ENCODE results near the gene PSMD8.
A peak's percentile ranks its signal among the peaks of the same experiment; 100 is the strongest.

Gene PSMD8

DNA sequence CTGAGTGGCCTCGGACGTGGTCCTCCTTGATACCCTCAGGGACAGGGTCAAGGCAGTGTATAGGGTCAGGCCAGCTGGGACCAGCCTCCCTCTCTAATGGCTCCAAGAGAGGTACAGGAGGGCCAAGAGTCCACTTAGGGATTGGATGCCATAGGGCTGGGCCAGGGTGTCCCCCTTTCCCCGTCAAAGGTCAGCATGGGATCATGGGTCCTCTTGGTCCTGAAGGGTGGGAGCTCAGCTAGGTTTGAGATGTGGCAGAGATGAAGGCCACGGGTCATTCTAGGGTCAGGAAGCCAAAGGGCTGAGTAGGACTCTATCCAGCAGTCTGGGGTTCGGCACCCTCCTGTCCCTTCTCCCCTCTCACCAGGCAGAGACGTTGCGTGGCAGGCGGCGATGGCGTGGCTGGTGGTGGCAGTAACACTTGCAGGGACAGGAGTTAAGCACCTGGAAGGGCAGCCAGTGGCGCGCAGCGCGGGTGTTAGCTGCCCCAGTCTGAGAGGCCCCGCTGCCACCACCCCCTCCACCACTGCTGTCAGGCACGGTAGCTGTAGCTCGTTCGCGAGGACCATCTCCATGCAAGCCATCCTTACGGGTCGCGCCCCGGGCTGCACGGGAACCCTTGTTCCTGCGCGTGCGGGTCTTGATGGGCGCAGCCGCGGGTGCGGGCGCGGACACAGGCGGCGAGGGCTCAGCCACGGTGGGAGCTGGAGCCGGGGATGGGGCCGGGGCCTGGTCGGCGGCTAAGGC, 10.9 kb downstream of the PSMD8 start:
- Histone ChIP-seq H3K27ac (ENCODE audit: low read depth, low read length) (no peak overlapping the region), H3K27me3 (ENCODE audit: control insufficient read depth in 5 of 5, insufficient read depth in 4 of 5, low read length in 5 of 5) (peaks cover 0 to 15% (median 3%) of the 10 kb centered on the region in 5 donors), H3K4me1 (ENCODE audit: control insufficient read depth in 5 of 5, insufficient read depth in 5 of 5, low read length in 5 of 5) (peaks cover 0 to 36% (median 35%) of the 10 kb centered on the region in 5 donors), H3K36me3 (ENCODE audit: control insufficient read depth in 5 of 5, insufficient read depth in 5 of 5, low read length in 5 of 5) (peaks cover 0 to 50% (median 41%) of the 10 kb centered on the region in 5 donors), H3K9ac (ENCODE audit: low read length in 5 of 5) (no peak overlapping the region), H3K4me3 (ENCODE audit: low read depth in 1 of 5, low read length in 5 of 5) (no peak overlapping the region), H3K9me3 (ENCODE audit: control insufficient read depth in 5 of 5, low read length in 5 of 5) (no peaks in the 10 kb centered on the region)

DNA sequence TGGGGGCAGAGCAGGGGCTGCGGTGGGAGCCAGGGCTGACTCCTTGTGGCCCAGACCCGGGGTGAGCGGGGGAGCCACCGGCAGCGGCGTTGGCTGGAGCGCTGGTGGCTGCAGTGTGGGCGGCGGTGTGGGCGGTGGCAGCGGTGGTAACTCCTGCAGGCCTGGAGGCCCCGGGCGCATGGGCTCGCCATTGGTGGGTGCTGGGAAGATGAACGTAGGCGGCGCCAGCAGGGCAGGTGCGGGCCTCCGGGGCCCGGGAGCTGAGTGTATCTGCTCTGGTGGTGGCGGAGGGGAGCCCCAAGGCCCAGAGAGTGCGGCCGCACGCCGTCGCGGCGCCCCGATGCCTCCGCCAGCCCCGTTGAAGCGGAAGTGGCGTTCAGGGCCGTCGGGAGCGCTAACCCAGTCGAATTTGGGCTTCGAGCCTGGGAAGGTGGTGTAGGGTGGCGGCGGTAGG, 11.5 kb downstream of the PSMD8 start:
- H3K4me3 ChIP-seq (ENCODE audit: low read depth in 1 of 5, low read length in 5 of 5) = no peak overlapping the region
- H3K4me1 ChIP-seq (ENCODE audit: control insufficient read depth in 5 of 5, insufficient read depth in 5 of 5, low read length in 5 of 5) = peaks cover 0 to 36% (median 35%) of the 10 kb centered on the region in 5 donors

DNA sequence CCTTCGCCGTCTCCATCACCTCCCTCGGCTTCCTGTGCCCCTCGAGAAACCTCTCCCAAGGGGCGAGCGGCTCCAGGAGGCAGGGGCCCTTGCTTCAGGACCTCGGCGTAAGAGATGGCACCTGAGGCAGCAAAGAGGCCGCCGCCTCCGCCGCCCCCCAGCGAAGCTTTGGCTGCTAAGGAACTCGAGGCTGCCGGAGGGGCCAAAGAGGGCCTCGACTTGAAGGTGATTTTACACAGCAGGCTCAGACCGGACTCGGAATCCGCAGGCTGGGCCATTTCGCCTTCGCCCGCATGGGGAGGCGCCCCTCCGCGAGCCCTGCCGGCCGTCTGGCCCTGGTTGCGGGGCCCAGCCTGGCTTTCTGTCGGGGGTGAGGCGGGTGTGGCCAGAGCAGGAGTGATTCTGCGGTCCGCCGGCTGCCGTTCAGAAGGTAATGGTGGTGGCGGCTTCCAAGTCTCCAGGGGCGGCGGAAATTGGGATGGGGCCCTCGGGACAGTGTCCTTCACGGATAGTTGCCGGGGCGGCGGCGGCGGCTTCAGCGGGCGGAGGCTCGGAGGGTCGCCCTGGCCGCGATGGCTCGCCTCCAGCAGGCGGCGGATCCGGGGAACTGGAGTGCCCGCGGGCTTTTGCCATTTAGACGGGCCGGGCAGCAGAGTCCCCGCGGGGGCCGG, 12.1 kb downstream of the PSMD8 start:
- Histone ChIP-seq H3K4me3 (ENCODE audit: low read depth in 1 of 5, low read length in 5 of 5) (peak overlapping the region in 2 of 5 donors; percentile 42 to 66), H3K36me3 (ENCODE audit: control insufficient read depth in 5 of 5, insufficient read depth in 5 of 5, low read length in 5 of 5) (peaks cover 0 to 38% (median 29%) of the 10 kb centered on the region in 5 donors)

More for the DNA sequence above, 11.5 kb downstream of the PSMD8 start:
- H3K27me3 ChIP-seq (ENCODE audit: control insufficient read depth in 5 of 5, insufficient read depth in 4 of 5, low read length in 5 of 5) = peaks cover 0 to 15% (median 3%) of the 10 kb centered on the region in 5 donors
- H3K9ac ChIP-seq (ENCODE audit: low read length in 5 of 5) = no peak overlapping the region
- peaks cover 0 to 44% (median 35%) of the 10 kb centered on the region in 5 donors for H3K36me3 ChIP-seq (ENCODE audit: control insufficient read depth in 5 of 5, insufficient read depth in 5 of 5, low read length in 5 of 5)
- H3K9me3 ChIP-seq (ENCODE audit: control insufficient read depth in 5 of 5, low read length in 5 of 5) = no peaks in the 10 kb centered on the region
- no peak overlapping the region for H3K27ac ChIP-seq (ENCODE audit: low read depth, low read length)

DNA sequence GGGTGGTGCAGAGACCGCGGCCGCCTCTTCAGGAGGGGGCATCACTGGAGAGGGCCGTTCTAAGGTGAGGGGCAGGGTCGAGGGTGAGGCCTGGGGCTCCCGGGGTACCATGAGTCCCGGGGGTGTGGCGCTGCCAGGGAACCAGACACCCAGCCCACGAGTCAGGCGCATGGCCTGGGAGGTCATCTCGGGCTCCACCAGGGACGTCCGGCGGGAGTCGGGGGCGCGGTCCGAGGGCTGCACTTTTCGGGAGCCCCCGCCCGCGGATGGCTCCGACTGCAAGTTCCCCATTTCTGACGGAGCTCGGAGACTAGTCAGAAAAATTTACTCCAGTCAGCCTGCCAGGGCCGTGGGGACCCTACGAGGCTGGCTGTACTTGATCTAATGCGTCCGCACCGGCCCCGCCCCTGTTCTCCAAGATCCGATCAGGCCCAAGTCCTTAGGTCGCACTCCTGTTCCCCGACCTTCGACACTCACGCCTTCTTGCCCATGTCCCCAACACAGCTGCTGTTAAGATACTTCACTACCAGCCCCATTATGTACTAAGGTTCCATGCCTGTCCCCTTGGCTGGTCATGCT, 12.7 kb downstream of the PSMD8 start:
- Histone ChIP-seq H3K9ac (ENCODE audit: low read length in 5 of 5) (peak overlapping the region in 3 of 5 donors; percentile 45 to 56 (median 48)), H3K4me1 (ENCODE audit: control insufficient read depth in 5 of 5, insufficient read depth in 5 of 5, low read length in 5 of 5) (peaks cover 0 to 36% (median 35%) of the 10 kb centered on the region in 5 donors), H3K27ac (ENCODE audit: low read depth, low read length) (no peak overlapping the region)

More for the DNA sequence above, 12.1 kb downstream of the PSMD8 start:
- H3K27ac ChIP-seq (ENCODE audit: low read depth, low read length) = no peak overlapping the region
- H3K9me3 ChIP-seq (ENCODE audit: control insufficient read depth in 5 of 5, low read length in 5 of 5) = no peaks in the 10 kb centered on the region
- no peak overlapping the region for H3K9ac ChIP-seq (ENCODE audit: low read length in 5 of 5)
- peaks cover 0 to 12% (median 3%) of the 10 kb centered on the region in 5 donors for H3K27me3 ChIP-seq (ENCODE audit: control insufficient read depth in 5 of 5, insufficient read depth in 4 of 5, low read length in 5 of 5)
- peaks cover 0 to 36% (median 35%) of the 10 kb centered on the region in 5 donors for H3K4me1 ChIP-seq (ENCODE audit: control insufficient read depth in 5 of 5, insufficient read depth in 5 of 5, low read length in 5 of 5)

DNA sequence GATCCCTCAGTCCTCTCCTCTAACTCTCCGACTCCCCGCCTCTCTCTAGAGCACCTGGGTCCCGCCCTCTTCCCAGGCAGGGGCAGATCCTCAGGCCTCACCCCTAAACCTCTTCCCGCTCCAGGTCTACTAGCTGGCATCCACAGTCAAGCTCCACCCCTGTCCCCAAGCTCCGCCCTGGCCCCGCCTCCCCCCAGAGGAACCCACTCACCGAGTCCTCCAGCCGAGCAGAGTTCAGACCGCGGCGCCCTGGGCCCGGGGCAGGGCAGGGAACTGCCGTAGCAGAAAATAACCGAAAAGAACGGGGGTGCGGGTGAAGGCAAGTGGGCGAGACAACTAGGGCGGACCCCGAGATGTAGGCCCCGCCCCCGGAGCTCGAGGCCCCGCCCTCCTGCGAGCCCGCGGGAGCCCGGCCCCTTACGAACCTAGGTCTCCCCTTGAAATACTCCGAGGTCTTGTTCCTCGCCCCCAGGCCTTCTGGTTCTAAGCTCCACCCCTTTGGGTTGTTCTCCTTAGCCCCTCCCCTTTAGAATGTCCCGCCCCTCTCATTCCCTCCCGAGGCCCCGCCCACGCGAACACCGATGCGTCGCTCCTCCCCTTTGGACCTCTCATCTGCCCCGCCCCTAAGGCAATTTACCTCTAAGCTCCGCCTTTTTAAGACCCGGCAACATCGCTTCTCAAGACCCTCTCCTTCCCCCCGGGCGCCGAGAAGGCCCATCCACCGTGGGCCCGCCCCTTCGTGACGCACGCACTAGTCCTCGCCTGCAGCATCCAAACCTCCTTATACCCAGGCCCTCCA, 13.4 kb downstream of the PSMD8 start, which contains the start of gene GGN:
Gene GGN (minus strand): TSS at position 485 of the 799 bp plus-strand sequence. CDS start 773 bp downstream, outside the sequence.
- H3K4me1 ChIP-seq (ENCODE audit: control insufficient read depth in 5 of 5, insufficient read depth in 5 of 5, low read length in 5 of 5) = peaks cover 0 to 36% (median 35%) of the 10 kb centered on the region in 5 donors
- peak within 1 kb of the TSS; percentile 42 to 67 (median 54) for H3K4me3 ChIP-seq (ENCODE audit: low read depth in 1 of 5, low read length in 5 of 5)
- peaks cover 0 to 12% (median 2%) of the 10 kb centered on the region in 5 donors for H3K27me3 ChIP-seq (ENCODE audit: control insufficient read depth in 5 of 5, insufficient read depth in 4 of 5, low read length in 5 of 5)
- peaks cover 0 to 25% (median 18%) of the 10 kb centered on the region in 5 donors for H3K36me3 ChIP-seq (ENCODE audit: control insufficient read depth in 5 of 5, insufficient read depth in 5 of 5, low read length in 5 of 5)
- no peak within 1 kb of the TSS for H3K27ac ChIP-seq (ENCODE audit: low read depth, low read length)
- H3K9me3 ChIP-seq (ENCODE audit: control insufficient read depth in 5 of 5, low read length in 5 of 5) = no peaks in the 10 kb centered on the region
- peak within 1 kb of the TSS in 3 of 5 donors; percentile 45 to 56 (median 48) for H3K9ac ChIP-seq (ENCODE audit: low read length in 5 of 5)

More for the DNA sequence above, 12.7 kb downstream of the PSMD8 start:
- Histone ChIP-seq H3K9me3 (ENCODE audit: control insufficient read depth in 5 of 5, low read length in 5 of 5) (no peaks in the 10 kb centered on the region), H3K36me3 (ENCODE audit: control insufficient read depth in 5 of 5, insufficient read depth in 5 of 5, low read length in 5 of 5) (peaks cover 0 to 32% (median 23%) of the 10 kb centered on the region in 5 donors), H3K4me3 (ENCODE audit: low read depth in 1 of 5, low read length in 5 of 5) (peak overlapping the region; percentile 42 to 67 (median 54)), H3K27me3 (ENCODE audit: control insufficient read depth in 5 of 5, insufficient read depth in 4 of 5, low read length in 5 of 5) (peaks cover 0 to 12% (median 2%) of the 10 kb centered on the region in 5 donors)

DNA sequence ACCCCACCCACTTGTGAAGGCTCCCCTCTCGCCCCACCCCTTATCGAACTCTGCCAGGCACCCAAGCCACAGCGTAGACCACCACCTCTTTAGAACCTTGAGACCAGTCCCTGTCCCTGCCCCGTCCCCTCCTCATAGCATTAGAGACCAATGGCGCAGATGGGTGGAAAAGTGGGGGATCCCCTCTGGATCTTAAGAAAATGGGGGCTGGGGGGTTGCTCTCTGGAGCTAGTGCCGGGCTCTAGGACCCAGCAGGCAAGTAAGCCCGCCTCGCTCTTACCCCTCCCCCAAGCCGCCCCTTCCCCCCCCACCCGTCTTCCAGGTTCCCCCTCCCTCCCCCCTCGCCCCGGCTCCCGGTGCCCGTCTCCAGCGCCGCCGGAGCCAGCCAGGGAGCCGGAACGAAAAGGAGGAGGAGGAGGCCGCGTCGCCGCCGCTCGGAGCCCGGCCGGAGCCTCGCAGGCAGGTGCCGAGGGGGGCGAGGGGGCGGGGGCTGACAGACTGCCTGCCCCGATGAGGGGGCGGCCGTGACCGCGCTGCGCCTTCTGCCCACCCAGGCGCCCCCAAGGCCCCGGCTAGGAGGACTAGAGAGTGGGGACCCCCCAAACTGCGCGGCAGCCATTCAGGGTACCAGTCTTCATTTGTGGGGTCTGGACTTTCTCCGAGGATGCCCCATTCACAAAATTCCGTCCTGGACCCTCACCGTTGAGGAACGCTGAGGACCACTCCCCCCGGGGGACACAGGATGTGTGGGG, 14.2 kb downstream of the PSMD8 start, which contains the start of gene SPRED3:
Gene SPRED3 (plus strand): TSS at position 349 of the 752 bp plus-strand sequence. CDS start 1,606 bp downstream, outside the sequence.
- H3K27me3 ChIP-seq (ENCODE audit: control insufficient read depth in 5 of 5, insufficient read depth in 4 of 5, low read length in 5 of 5) = peaks cover 0 to 12% (median 2%) of the 10 kb centered on the region in 5 donors
- H3K27ac ChIP-seq (ENCODE audit: low read depth, low read length) = no peak within 1 kb of the TSS
- no peaks in the 10 kb centered on the region for H3K9me3 ChIP-seq (ENCODE audit: control insufficient read depth in 5 of 5, low read length in 5 of 5)
- H3K4me1 ChIP-seq (ENCODE audit: control insufficient read depth in 5 of 5, insufficient read depth in 5 of 5, low read length in 5 of 5) = peaks cover 0 to 36% (median 35%) of the 10 kb centered on the region in 5 donors
- peak within 1 kb of the TSS in 2 of 5 donors; percentile 25 to 45 for H3K9ac ChIP-seq (ENCODE audit: low read length in 5 of 5)
- H3K36me3 ChIP-seq (ENCODE audit: control insufficient read depth in 5 of 5, insufficient read depth in 5 of 5, low read length in 5 of 5) = peaks cover 0 to 18% (median 10%) of the 10 kb centered on the region in 5 donors
- H3K4me3 ChIP-seq (ENCODE audit: low read depth in 1 of 5, low read length in 5 of 5) = peak within 1 kb of the TSS; percentile 42 to 67 (median 54)

DNA sequence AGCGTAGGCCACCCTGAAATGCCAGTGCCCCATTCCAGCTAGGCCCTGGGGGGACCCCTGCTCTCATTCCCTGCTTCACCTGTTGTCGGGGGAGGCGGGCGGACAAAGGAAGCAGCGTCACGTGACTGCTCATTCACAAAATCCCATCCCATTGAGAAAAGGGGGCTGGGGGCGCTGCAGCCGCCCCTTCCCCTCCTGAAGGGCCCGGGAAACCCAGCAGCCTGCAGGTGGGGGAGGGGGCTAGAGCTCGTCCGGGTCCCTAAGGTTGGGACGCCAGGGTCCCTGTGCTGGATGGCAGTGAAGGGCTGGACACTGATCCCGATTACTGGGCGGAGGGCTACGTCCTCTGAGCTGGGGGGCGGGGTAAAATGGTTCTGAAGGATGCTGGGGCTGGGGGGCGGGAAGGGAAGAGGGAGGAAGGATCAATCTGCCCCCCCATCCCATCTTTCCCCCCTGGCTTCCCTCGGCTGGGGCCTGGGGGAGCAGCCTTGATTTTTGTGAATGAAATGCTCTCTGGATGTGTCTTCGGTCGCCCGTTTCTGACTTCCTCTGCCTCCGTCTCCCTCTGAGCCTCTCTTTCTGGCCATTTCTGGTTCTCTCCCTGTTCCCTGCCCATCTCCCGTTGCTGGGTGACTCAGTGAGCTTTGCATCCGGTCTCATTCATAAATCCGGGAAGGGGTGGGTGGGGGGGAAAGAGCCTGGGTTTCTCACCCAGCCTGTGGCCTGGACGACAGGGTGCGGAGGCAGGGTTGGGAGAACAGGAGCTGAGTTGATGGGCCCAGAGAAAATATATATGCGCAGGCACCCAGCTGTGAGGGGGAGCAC, 14.9 kb downstream of the PSMD8 start:
- Histone ChIP-seq H3K27me3 (ENCODE audit: control insufficient read depth in 5 of 5, insufficient read depth in 4 of 5, low read length in 5 of 5) (peaks cover 4 to 16% (median 5%) of the 10 kb centered on the region in 5 donors), H3K9me3 (ENCODE audit: control insufficient read depth in 5 of 5, low read length in 5 of 5) (no peaks in the 10 kb centered on the region), H3K27ac (ENCODE audit: low read depth, low read length) (no peak overlapping the region), H3K4me3 (ENCODE audit: low read depth in 1 of 5, low read length in 5 of 5) (peak overlapping the region in 1 of 5 donors; percentile 14), H3K36me3 (ENCODE audit: control insufficient read depth in 5 of 5, insufficient read depth in 5 of 5, low read length in 5 of 5) (peaks cover 0 to 10% (median 2%) of the 10 kb centered on the region in 5 donors), H3K4me1 (ENCODE audit: control insufficient read depth in 5 of 5, insufficient read depth in 5 of 5, low read length in 5 of 5) (peaks cover 0 to 36% (median 35%) of the 10 kb centered on the region in 5 donors), H3K9ac (ENCODE audit: low read length in 5 of 5) (no peak overlapping the region)

Data from subcutaneous abdominal adipose tissue (tissue), 5 donors.